Colon (tissue), 2 donors: ENCODE results near the gene SCARF2.

Experiments
- FAIRE-seq: peaks from 2 replicates; lab custom pipeline; 2012; peaks lifted over from hg19 to GRCh38; lab: Jason Lieb, UNC
- donor health status: control.
- donor health status: control.

SCARF2 gene

DNA sequence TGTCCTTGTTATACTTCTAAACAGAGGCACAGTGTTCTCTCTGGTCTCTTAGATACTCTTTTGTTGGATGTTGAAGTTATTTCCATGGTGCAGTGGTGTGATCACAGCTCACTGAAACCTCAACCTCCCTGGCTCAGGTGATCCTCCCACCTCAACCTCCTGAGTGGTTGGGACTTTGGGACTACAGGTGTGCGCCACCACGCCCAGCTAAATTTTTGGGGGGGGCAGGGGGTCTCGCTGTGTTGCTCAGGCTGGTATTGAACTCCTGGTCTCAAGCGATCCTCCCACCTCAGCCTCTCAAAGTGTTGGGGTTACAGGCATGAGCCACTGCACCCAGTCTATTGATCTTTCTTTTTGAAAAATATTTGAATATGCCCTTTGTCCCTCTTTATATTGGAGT lies 28.7 kb downstream of the SCARF2 start:
- FAIRE-seq: no peak

DNA sequence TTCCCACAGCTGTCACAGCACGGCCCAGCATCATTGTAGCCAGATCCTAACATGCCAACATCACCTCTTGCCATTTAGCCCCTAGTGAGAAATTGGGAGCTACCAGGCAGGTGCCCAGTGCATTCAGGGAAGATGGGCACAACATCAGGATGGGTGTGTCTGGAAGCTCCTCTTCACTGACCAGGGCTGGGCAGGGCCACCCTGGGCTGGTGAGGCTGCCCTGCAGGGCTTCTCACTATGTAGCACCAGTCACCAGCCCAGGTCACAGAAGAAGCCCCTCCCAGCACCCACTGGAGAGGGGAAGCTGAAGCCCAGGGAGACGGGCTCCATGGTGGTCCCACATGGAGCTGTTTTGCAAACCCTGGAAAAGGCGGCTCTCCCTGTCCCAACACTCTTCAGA lies 29.8 kb downstream of the SCARF2 start:
- FAIRE-seq: no peak

DNA sequence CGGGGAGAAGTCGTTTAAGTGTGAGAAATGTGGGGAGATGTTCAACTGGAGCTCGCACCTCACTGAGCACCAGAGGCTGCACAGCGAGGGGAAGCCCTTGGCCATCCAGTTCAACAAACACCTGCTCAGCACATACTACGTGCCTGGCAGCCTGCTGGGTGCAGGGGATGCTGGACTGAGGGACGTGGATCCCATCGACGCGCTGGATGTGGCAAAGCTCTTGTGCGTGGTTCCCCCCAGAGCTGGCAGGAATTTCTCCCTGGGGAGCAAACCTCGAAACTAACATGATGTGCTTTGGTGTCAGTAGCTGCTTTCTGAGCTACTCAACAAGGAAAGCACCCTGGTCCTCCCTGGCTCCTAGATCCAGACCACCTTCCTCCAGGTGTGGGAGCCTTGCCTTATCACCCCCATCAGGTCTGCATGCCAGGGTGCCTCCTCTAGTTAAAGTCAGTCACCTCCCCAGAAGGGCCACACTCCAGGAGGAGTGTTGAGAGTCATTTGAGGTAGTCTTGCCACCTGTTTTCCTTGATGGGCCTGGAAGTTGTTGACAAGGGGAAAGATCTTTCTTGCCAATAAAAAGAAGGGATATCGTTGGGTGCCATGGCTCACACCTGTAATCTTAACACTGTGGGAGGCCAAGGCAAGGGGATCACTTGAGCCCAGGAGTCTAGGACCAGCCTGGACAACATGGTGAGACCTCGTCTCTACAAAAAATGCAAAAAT lies 30.8 kb downstream of the SCARF2 start:
- FAIRE-seq: no peak

DNA sequence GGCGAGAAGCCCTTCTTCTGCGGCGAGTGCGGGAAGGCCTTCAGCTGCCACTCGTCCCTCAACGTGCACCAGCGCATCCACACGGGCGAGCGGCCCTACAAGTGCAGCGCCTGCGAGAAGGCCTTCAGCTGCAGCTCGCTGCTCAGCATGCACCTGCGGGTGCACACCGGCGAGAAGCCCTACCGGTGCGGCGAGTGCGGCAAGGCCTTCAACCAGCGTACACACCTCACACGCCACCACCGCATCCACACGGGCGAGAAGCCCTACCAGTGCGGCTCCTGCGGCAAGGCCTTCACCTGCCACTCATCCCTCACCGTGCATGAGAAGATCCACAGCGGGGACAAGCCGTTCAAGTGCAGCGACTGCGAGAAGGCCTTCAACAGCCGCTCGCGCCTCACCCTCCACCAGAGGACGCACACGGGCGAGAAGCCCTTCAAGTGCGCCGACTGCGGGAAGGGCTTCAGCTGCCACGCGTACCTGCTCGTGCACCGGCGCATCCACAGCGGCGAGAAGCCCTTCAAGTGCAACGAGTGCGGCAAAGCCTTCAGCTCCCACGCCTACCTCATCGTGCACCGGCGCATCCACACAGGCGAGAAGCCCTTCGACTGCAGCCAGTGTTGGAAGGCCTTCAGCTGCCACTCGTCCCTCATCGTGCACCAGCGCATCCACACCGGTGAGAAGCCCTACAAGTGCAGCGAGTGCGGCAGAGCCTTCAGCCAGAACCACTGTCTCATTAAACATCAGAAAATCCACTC lies 31.5 kb downstream of the SCARF2 start:
- no peak for FAIRE-seq

DNA sequence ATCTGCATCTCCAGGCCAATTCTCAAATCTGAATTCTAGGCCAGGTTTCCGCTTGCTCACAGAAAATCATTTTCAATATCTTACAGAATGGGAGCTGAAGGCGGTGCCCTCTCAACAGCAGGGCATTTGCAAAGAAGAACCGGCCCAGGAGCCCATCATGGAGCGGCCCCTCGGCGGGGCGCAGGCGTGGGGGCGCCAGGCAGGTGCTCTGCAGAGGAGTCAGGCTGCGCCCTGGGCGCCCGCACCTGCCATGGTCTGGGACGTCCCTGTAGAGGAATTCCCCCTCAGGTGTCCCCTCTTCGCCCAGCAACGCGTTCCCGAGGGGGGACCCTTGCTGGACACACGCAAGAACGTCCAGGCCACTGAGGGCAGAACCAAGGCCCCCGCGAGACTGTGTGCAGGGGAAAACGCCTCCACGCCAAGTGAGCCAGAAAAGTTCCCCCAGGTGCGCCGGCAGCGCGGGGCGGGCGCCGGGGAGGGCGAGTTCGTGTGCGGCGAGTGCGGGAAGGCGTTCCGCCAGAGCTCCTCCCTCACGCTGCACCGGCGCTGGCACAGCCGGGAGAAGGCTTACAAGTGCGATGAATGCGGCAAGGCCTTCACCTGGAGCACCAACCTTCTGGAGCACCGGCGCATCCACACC lies 32.2 kb downstream of the SCARF2 start:
- FAIRE-seq: no peak

DNA sequence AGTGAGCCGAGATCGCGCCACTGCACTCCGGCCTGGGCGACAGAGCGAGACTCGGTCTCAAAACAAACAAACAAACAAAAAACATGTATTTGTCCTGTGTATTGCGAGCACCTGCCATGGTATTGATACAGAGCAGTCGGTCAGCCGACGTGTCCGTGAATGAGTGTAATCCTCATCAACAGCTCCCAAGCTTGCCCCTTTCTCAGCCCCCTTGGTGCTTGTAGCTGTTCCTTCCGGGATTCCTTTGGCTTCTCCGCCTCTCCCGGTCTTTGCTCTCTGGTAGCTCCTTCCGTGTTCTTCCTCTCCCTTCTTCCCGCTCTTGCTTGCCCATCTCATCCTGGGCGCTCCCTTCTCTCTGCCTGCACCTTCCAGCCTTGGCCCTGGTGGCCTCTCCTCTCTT lies 32.7 kb downstream of the SCARF2 start:
- no peak for FAIRE-seq

DNA sequence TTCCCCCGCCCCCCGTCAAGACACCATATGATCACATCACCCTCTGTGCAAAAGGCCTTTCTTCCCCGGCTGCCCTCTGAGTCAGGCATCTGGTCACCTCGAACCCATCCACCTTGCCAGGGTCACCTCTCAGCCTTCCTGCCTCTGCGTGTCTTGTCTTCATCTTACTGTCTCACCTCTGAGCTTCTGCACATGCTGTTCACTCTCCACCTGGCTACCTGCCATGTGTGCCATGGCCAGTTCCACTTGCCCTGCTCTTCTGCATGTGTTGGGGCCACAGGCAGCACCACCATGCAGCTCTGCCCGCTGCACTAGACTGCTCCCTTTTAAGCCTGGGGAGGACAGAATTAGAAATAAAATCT lies 33.9 kb downstream of the SCARF2 start:
- no peak for FAIRE-seq

DNA sequence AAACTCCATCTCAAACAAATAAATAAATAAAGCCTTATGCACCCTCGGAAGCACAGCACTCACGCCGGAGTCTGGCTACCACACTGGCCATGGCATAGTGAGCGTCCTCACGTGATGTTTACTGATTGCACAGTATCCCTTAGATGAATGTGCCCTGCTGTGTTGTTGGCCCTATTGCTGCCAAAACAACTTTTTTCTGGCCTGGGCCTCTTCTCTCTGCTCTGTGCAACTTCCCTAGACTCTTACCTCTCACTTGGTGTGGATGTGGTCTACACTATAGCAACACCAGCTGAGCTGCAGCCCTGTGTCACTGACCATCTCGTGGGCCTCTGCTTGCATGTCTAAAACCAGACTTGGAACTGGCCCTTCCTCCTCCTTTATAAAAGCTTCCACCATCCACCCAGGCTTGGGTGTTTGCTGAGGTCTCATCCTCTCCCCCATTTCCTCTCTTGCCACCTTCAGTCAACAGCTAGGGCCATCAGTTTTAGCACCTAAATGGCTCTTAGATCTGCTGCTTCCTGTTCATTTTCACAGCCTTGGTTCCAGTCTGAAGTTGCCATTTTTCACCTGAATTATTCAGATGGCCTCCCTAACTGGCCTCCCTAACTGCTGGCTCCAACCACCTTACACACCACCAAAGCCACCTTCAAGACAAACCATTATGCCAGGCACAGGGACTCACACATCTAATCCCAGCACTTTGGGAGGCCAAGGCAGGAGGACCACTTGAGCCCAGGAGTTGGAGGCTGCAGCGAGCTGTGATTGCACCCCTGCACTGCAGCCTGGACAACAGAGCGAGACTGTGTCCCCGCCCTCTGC lies 34.5 kb downstream of the SCARF2 start:
- FAIRE-seq: no peak

DNA sequence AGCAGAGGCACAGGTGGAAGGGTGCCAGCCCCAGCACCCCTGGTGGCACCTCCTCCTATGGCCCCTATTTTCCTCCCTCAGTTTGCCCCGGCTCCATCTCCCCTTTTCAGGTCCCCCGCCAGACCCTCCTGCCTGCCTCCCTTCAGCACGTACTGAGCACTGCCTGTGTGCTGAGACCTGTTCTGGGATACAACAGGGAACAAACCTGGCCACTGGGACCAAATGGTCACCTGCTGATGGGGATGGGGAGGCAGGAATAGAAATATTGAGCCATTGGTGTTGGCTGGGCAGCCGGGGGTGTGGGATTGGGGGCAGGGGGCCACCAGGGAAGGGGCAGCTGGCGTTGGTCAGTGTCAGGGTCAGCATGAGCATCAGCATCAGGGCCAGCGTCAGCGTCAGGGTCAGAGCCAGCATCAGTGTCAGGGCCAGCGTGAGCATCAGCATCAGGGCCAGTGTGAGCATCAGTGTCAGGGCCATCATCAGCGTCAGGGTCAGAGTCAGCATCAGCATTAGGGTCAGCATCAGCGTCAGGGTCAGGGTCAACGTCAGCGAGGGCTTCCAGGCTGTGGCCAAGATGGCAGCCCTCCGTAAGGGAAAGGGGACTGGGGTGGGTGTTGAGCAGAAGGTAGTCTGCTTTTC lies 36.1 kb downstream of the SCARF2 start:
- no peak for FAIRE-seq

DNA sequence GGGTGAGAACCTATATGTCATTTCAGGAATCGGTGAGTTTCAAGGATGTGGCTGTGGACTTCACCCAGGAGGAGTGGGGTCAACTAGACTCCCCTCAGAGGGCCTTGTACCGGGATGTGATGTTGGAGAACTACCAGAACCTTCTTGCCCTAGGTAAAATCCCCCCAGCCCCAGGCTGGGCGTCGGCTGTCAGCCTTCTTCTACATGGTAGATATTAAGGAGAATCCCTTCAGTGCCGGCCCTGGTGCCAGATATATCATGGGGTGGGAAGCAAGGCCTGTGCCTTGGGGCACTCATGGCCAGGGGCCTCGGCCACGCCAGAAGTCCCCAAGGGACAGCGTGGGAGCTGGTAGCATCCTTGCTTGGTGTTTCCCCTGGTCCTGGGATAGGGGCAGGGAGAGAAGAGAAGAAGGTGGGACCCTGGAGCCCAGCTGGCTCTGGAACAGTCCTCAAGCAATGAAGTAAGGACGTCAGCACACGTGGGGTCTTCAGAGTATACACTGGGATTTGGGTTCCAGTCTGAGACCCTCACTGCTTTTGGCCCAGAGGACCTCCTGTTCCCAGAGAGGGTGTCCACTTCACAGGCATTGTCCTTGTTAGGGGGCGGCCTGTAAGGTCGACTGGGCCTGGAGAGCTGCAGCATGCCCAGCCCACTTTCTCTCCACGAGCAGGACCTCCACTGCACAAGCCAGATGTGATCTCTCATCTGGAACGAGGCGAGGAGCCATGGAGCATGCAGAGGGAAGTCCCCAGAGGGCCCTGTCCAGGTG lies 36.8 kb downstream of the SCARF2 start:
- FAIRE-seq: no peak

DNA sequence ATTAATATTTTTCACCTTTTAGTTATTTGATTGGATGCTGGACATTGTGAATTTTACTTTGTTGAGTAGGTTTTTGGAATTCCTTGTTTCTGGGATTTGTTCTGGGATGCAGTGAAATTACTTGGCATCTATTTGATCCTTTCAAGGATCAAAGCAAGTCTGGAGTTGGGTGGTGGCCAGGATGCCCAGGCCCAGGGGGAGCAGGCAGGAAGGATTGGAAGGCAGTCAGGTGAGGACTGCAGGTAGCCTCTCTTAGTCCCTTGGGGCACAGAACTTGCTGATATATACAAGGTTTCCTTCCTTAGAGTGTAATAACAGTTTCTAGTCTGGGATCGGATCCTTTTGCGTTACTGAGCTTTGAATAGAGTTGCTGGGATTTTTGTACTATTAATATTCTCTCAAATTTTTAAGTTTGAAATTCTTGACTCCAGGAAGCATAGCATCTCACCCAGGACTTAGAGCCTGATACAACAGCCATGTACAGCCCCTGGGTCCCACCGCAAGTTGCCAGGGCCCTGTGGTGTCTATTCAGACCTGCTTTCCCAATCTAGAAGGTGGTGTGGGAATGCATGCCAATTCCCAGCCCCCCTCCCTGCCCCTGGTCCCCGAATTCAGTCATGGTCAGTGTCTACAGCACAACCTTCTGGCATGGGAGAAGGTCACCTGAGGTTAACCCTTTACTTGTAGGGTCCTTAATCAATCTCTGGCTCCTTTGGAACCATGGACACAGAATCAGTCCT lies 37.6 kb downstream of the SCARF2 start:
- FAIRE-seq: no peak

DNA sequence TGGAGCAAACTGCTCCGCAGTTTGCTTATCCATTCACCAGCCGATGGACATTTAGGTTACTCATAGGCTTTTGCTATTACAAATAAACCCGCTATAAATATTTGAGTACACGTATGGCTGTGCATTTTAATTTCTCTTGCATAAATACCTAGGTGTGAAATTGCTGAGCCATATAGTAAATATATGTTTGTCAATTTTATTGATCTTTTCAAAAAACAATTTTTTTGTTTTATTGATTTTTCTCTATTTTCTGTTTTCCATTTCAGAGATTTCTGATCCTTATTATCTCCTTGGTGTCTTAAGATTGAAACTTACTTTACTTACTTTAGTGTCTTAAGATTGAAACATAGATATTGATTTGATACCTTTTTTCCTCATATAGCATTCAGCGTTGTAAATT lies 39.2 kb downstream of the SCARF2 start:
- no peak for FAIRE-seq

DNA sequence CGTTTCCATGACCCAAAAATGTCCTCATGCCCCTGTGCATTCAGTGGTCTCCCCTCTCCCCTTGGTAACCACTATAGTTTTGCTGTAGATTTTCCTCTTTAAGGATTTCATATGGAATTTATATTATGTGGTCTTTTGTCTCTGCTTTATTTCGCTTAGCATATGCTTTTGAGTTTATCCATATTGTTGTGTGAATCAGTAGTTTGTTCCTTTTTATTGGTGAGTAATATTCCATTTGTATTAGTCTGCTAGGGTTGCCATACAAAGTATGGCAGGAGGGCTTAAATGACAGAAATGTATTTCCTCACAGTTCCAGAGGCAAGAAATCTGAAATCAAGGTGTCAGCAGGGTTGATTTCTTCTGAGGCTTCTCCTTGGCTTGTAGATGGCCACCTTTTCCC lies 40.1 kb downstream of the SCARF2 start:
- no peak for FAIRE-seq

DNA sequence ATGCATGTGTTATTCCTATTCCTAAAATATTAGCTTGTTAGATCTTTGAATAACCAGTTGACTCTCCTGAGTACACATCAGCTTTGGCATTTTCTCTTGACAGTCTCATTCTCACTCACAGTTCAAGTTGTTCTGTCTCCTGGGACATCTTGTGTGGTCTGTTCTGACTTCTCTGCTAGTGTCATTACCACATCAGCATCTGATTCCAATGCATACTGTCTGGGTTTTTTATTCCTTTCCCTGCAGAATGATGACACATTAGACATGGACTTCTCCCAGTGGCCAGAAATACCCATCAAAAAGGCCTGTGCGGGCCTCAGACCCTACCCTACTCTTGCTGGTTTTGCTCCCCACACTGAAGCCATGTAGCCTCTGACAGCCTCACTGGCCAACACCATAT lies 41.0 kb downstream of the SCARF2 start:
- FAIRE-seq: no peak

DNA sequence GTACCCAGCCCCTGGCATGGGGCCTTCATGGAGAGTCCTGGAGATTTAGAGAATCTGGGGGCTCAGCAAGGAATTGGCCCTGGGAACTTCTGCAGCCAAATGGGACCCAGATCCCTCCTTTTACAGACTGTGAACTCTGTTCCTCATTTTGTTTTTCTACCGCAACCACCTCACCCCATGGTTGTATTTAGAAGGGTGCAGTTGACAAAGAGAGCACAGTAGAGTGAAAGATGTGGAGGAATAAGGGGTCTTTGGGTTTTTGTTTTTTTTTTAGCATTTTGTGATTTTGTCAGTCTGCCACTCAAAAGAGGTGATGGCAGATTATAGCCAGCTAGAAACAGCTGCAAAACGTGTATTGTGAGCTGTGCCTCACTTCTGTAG lies 41.7 kb downstream of the SCARF2 start:
- no peak for FAIRE-seq

DNA sequence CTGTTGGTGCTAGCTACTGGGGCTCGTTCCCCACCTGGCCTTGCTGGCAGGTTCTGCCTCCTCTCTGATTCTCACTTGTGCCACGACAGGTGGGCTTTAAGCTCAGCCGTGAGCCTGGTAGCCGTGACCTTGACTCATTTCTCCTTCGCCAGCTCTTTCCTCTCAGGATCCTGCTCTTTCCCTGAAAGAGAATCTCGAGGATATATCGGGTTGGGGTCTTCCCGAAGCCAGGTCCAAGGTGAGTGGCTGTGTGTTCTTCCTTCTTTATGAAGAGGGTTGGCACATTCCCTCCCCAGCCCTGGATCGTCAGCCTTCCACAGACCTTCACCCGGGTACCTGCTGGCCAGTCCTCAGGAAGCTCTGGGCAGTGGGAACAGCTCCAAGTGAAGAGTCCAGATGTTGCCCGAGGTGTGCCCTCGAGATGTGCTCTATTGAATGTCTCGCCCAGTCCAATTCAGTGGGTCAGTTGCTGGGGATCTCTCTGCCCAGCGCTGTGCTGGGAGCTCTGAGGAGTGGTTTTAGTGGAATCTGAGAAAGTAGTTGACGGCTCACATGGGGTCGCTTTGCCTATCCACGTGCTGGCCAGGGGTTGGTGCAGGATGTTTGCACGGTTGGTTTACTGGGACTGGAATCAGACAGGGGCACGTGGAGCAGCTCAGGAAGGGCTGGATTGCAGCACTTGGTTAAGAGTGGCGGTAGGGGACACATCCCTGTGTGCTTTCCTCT lies 42.3 kb downstream of the SCARF2 start:
- no peak for FAIRE-seq

DNA sequence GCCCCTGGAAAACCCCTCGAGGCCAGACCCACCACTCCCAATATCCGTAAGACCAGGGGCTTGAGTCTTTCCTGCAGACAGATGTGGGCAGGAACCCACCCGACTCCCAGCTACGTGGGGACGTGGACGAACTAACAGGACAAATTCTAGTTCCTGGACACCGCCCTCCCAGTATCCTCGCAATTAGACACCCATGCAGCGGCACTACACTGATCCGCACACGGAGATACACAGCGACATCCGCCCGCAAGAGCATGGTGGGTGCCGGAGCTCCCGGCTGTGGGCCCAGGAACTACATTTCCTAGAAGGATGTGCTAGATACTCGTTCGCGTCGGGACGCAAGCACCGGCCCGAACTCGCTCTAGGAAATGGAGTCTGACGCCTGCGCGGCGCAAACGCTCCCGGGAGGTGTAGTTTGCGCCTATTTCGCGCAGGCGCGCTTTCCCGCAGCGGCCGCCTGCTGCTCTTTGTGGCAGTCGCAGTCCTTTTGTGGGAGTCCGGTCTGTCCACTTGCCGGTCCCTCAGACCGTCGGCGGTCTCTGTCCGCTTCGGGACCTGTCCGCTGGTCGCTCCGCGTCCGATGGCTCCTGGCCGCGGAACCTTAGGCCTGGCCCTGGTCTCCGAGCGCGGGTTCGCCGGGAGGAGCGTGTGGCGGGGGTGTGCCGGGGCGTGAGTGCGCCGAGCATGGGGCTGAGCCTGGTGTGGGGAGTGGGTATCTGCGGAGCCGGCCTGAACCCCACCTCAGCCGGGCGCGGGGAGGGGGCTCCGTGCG lies 43.7 kb downstream of the SCARF2 start, which contains the start of gene ZNF74:
TSS of gene ZNF74 (plus strand) at position 447 of the 772 bp plus-strand sequence. CDS start 478 bp downstream, outside the sequence.
- FAIRE-seq: no peak

DNA sequence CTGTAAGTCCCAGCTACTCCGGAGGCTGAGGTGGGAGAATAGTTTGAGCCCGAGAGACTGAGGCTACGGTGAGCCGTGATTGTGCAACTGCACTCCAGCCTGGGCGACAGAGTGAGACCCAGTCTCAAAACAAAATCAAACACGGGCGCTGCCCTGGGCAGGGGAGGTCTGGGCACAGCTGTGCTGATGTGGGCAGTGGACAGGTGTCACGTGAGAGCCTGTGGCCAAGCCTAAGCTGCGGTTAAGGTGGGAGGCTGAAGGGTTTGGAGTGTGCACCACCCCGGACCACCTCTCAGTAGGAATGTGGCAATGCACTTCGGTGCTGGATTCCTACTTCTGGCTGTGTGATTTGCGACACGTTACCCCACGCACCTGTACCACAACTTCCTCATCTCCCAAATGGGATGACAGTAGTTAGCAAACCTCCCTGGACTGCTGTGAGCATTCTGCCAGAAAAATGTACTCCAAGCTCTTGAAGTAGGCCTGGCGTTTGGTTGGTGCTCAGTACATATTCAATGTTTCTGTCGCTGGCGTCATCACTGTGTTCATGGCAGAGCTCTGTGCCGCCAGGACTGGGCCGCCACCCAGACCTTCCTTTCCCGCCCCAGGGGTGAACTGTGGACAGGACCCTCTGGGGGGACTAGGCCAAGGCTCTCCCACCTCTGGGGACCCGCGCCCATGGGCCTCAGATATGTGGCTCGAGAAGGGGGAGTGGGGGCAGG lies 44.5 kb downstream of the SCARF2 start:
- FAIRE-seq: no peak
